Forelimb muscle (tissue), 1 donor: Measurements from ENCODE around the gene DDX53. TPM values are rescaled to one million over a fixed set of nuclear protein-coding genes. Genes with fewer than 3 reads are reported as not detected.

ENCODE experiments used
- DNase-seq: peaks from one replicate; pipeline ENCODE4 v3.0.0-alpha.2; 2013; ENCODE audit warnings: low read depth
- polyA plus RNA-seq: library from polyadenylated mRNA; unstranded; fragments of 120-200 nt; gene quantifications from one replicate; pipeline ENCODE4 v1.2.1, GENCODE V29; 2013; ENCODE audit not compliant: insufficient read length

Gene DDX53
- 0.06 TPM for polyA plus RNA-seq

GRCh38 chrX:22999696-23000223, at the start of gene DDX53:
TSS of gene DDX53 (plus strand) at chrX:22999960. CDS start at chrX:23000058, 98 bp downstream.
- no peak for DNase-seq

DNA sequence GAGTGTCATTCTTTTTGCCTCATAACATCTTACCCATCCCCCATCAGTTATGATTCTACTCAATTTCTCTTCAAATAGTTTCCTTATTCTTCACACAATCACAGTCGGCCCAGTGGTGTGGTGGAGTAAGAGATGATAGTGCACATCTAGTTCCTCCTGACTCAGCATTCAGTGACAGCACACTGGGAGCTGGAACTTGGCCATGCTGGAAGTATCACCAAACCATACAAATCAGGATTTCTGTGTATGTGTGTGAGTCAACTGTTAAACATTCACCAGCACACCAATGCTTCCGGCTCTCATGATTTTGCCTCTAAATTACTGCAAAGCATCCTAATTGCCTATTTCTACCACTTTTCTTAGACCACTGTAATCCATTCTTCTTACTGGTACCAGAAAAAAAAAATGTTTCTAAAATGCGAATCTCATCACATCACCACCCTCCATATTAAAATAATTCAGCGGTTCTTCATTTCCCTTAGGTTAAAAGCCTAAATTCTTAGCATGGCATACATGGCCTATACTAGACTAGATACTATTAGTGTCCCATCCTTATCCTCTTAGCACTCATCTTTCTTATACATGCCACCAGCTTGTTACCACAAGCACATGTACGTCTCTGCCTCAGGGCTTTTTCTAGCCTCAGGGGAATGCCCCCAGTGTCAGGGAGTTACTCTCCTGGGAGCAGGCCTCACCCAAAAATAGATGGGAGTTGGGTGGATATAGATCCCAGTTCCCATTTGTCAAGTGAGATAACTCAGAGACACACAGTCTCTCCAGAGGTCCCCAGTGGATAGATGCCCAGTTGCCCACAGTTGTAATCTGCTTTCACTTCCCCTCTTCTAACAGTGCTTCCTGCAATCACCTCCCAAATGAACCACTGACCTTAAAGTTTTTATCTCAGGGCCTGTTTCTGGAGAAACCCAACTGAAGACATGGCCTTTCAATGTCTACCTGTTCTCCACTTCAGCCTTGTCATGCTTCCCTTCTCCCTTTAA, 49.2 kb upstream of the DDX53 start:
- no peak for DNase-seq

- DNase-seq = no peak
Measured at GRCh38 chrX:22952010-22952409, 47.8 kb upstream of the DDX53 start.

DNA sequence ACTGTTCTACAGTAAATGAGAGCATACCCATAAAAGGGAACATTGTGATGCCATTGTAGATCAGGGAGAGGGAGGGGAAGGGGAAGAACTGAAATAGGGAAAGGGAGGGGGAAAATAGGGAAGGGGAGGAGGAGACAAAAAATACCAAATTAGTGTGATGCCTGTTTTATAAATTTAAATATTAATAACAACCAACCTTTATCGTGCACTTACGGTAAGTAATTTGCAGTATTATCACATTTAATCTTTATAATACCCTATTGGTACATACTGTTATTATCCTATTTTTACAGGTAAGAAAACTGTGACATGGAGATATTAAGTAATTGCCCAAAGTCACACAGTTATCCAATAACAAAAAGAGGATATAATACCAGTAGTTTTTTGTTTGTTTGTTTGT, 41.5 kb upstream of the DDX53 start:
- DNase-seq = no peak

- DNase-seq = no peak
Measured at GRCh38 chrX:22959204-22959920, 40.4 kb upstream of the DDX53 start.

GRCh38 chrX:22963196-22963595, 36.6 kb upstream of the DDX53 start:
- DNase-seq = no peak

DNA sequence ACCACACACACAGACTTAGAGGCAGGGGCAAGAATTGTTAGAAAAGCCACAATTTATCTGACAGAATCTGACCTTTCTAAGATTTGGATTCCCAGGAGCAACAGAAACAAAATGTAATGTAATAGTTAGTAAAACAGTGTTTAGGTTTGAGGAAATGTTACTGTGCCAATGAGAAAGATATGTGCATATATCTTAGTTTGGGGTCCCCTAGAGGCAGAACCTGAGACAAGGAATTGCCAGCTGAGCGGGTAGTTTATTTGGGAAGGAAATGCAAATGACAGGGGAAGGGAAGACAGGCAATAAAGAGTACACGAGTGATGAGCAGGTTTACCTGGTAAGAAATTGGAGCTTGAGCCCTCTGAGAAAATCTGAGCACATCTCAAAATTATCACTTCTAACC, 31.3 kb upstream of the DDX53 start:
- DNase-seq = no peak

- DNase-seq = no peak
Measured at GRCh38 chrX:22969411-22969810, 30.3 kb upstream of the DDX53 start.

DNA sequence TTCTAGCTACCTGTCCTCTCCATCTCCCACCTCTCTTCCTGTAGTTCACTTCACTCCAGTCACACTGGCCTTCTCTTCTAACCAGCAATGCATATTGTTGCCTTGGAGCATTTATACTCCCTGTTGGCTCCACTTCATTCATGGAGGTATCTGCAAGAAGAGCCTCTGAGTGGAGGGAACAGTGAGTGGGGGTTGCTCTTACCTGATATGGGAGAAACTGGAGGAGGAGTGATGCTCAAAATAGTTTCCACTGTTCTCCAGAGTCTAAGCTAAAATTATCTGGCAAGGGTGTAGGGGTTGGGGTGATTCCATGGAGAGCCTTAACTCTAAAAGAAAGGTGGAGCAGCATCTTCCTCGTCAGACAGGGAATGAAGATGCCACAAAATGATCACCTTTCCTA, 28.9 kb upstream of the DDX53 start:
- DNase-seq = no peak

DNA sequence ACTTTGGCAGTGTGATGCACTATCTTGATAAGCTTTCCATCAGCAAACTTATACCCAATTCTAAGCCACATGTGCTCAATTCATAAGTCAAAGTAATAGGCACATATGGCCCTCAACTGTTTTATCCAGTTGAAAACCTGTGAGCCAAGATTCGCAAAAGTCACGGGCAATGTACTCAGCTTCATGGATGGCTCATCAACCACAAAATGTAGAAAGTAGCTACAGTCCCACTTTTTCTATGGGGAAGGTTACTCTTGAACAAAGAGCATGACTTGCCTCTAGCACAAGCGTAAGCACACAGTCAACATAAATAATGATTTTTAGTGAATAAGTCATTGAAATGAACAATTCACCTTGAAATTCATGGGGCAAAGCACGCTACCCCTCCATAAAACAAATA, 25.1 kb upstream of the DDX53 start:
- DNase-seq = no peak

DNA sequence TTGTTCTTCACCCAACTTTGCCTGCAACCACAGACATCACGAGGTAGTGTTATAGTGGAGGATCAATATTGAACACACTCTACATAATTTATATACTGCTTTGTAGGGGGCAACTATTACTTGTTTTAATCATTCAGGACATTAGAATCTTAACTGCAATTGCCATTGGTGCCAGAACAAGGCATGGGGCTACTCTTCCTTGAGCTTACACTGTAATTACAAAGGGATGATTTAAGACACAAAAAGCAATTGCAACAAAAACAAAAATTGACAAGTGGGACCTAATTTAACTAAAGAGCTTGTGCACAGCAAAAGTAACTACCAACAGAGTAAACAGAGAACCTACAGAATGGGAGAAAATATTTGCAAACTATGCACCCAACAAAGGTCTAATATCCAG, 24.0 kb upstream of the DDX53 start:
- no peak for DNase-seq

DNA sequence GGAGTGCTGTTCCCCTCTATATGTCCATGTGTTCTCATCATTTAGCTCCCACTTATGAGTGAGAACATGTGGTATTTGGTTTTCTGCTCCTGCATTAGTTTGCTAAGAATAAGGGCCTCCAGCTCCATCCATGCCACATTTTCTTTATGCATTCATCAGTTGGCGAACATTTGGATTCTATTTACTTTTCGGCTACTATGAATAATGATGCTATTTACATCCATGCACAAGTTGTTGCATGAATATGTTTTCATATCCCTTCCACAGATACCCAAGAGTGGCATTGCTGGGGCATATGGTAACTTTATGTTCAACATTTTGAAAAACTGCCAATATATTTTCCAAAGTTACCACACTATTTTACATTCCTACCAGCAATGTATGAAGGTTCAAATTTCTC, 13.8 kb upstream of the DDX53 start:
- no peak for DNase-seq

GRCh38 chrX:22987452-22987851, 12.3 kb upstream of the DDX53 start:
- DNase-seq = no peak

DNA sequence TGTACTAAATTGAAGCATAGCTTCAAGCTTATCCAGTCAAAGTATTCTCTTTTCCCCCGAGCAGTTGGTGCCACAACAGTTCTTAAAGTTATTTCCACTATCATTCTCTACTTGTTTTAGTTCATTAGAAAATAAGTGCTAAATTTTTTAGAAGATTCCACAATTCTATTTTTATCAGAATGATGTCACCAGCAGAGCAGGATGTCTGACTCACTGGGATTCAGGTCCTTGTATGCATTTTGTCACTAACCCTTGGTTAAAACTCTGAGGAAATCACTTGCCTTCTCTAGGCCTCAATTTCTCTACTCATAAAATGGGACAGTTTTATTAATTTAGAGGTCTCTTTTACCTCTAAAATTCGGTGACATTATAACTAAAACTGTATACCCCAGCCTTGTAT, 3.4 kb downstream of the DDX53 start:
- DNase-seq = no peak

DNA sequence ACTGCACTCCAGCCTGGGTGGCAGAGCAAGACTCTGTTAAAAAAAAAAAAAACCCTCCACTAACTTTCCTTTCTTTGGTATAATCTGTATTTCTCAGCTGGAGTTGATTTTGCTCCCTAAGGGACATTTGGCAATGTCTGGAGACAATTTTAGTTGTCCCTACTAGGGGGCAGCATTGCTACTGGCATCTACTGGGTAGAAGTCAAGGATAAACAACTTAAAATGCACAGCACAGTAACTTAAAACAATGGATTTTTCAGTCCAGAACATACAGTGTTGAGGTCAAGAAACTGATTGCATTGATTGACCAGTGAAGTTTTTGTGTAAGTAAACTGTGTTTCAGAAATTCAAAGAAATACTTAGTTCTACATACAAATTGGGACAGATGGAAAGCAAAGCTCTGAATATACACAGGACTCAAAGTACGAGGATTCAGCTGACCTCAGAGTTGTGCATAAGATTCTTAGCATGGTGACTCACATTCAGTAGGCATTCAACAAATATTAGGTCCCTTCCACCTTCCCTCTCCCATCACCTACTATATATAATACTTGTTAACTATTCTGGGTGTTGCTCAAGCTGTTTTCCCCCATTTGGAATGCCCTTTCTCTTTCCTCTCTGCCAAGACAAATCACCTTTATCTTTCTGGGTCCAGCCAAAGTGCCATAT, 8.8 kb downstream of the DDX53 start:
- no peak for DNase-seq

DNA sequence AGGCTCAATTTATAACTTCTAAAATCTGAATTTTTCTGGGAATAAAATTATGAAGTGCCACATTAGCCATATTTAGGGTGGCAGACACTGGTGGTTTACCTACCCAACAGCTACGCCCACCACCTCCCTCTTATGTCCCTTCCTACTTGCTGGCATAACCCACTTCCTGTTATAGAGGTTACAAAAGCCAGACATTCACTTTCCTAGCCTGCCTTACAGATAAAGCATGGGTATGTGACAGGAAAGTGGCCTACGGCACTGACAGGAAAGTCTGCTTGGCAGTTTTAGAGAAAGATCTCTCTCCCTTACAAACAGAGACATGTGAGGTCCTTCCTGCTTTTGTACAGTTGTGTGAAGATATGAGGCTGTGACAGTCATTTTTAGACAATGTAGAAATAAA, 12.4 kb downstream of the DDX53 start:
- DNase-seq = no peak

DNA sequence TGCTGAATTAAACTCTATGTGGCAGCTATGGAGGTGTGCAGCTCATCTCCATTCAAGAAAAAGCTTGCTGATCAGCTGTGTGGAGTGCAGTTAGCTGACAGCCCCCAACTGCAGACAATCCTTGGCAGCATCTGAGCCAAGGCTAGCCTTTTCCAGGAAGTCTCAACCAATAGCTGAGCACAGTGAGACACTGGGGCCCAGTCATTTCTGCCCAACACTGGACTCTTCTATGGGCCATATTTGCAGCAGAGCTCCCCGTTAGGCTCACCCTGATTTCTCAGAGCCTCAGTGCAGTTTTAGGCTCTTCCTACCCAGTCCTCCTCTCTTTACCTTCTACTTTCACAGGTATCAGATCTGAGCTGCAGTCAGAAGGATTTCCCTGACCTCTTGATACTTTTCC, 12.9 kb downstream of the DDX53 start:
- DNase-seq = no peak

DNA sequence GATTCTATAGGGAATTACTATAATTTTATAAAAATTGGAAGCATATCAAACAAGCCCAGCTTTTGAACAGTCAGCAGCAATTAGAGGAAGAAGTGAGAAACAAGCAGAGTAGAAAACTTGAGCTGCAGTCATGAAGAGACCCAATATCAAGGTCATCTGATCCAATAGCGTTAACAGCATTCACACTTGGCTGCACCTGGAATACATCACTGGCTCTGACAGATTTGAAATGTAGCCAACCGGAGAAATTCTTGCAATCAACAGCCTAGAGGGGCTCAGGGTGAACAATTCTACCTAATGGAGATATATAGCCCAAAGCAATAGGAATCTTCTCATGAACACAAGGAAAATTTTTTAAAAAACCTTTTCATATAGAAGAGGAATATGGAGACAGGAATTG, 13.6 kb downstream of the DDX53 start:
- DNase-seq = no peak

DNA sequence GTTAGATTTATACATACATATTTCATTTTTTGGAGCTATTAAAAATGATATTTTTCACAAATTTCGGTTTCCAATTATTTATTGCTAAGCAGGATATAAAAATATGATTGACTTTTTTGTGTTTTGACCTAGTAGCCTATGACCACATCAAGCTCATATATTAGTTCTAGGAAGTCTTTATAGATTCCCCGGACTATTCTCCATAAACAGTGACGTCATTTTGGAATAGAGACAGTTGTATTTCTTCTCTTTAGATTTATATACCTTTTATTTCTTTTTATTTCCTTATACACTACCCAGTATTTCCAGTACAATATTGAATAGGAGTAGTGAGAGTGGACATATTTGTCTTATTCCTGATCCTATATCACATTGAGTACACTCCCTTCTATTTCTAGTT, 31.8 kb downstream of the DDX53 start:
- DNase-seq = no peak

DNA sequence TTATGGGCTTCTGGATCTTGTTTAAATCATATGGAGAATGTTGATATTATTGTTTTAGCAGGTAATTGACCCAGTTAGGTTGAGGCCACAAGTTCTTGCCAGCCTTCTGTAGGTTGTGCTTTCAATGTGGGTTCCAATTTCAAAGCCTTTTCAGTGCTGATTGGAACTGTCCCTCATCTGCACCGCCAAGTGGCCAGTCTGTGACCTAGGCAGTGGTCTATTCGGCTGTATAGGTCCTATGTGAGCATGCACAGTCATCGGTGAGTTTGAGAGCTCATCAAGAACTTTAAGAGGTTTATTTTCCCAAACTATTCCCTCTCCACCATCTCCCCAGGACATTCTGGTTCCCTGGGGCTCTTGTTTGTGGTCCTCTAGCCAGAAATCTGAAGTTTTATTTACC, 35.7 kb downstream of the DDX53 start:
- DNase-seq = no peak

- DNase-seq = no peak
Measured at GRCh38 chrX:23046443-23046842, 46.7 kb downstream of the DDX53 start.
